PC-3 (cell line): Measurements from ENCODE around the gene SPDYE17.
"Not testable (repeated sequence)": the region's sequence is repeated elsewhere in the genome, so short reads cannot be mapped to it uniquely, and the experiment has no call there.

Experiments
- CTCF ChIP-seq: fragments of 300-600 bp; sonication (generic); conservative IDR thresholded peaks from 2 replicates; pipeline ENCODE4 v1.5.1; 2017; ENCODE audit warnings: antibody characterized with exemption, low read depth, mild to moderate bottlenecking, low read length
- EZH2phosphoT487 ChIP-seq: fragments of 300-600 bp; sonication (generic); IDR thresholded peaks from 2 replicates; pipeline ENCODE4 v1.6.1; 2018; ENCODE audit warnings: mild to moderate bottlenecking, antibody characterized with exemption, low read length, borderline replicate concordance

GRCh38 chr7:77063732-77064131 lies 31.6 kb upstream of the SPDYE17 start:
- TF ChIP-seq CTCF, EZH2phosphoT487: not testable (repeated sequence)
